Neural cell (in vitro differentiated cells): Measurements from ENCODE around the gene ANKFN1. TPM values are rescaled to one million over a fixed set of nuclear protein-coding genes. Genes with fewer than 3 reads are reported as not detected.

Source experiments
- H2AFZ ChIP-seq: fragments of 200-600, 300-800 bp; sonication (generic), shearing (Covaris generic); 2 replicates; pipeline ENCODE4 v1.6.0; 2014; ENCODE audit warnings: low read depth, mild to moderate bottlenecking, antibody characterized with exemption, low read length, moderate library complexity
- H3F3A ChIP-seq: fragments of 200-600 bp; shearing (Covaris generic); 2 replicates; pipeline ENCODE4 v1.6.1; 2016; ENCODE audit warnings: mild to moderate bottlenecking, moderate library complexity, mixed read lengths, antibody characterized with exemption, low read length; ENCODE audit not compliant: insufficient read depth, poor library complexity, severe bottlenecking
- H3K27ac ChIP-seq: fragments of 200-600, 300-800 bp; sonication (generic), shearing (Covaris generic); 2 replicates; pipeline ENCODE4 v1.5.1; 2014; ENCODE audit warnings: mild to moderate bottlenecking, low read length, moderate library complexity
- H3K27me3 ChIP-seq: fragments of 300-800, 200-600 bp; sonication (generic), shearing (Covaris generic); 2 replicates; pipeline ENCODE4 v1.6.0; 2014; ENCODE audit warnings: mild to moderate bottlenecking, low read depth, low read length, moderate library complexity; ENCODE audit not compliant: insufficient read depth
- H3K36me3 ChIP-seq: fragments of 300-800, 200-600 bp; sonication (generic), shearing (Covaris generic); 2 replicates; pipeline ENCODE4 v1.5.1; 2014; ENCODE audit warnings: mild to moderate bottlenecking, antibody characterized with exemption, low read length, moderate library complexity; ENCODE audit not compliant: insufficient read depth
- H3K4me2 ChIP-seq: fragments of 300-800, 200-600 bp; sonication (generic), shearing (Covaris generic); 2 replicates; pipeline ENCODE4 v1.6.0; 2014; ENCODE audit warnings: mild to moderate bottlenecking, low read length
- H3K4me3 ChIP-seq: fragments of 300-800, 200-600 bp; sonication (generic), shearing (Covaris generic); 2 replicates; pipeline ENCODE4 v1.5.1; 2014; ENCODE audit warnings: mild to moderate bottlenecking, low read length, moderate library complexity
- H3K79me2 ChIP-seq: fragments of 200-600 bp; shearing (Covaris generic); replicated peaks from 2 replicates; pipeline ENCODE4 v1.6.0; 2014; ENCODE audit warnings: mild to moderate bottlenecking, low read length, moderate library complexity; ENCODE audit not compliant: insufficient read depth
- H3K9ac ChIP-seq: fragments of 300-800, 200-600 bp; sonication (generic), shearing (Covaris generic); 2 replicates; pipeline ENCODE4 v1.6.1; 2016; ENCODE audit warnings: mild to moderate bottlenecking, low read length, mixed read lengths
- H3K9me2 ChIP-seq: fragments of 200-600 bp; shearing (Covaris generic); 2 replicates; pipeline ENCODE4 v1.6.1; 2016; ENCODE audit warnings: mild to moderate bottlenecking, low read length, mixed read lengths; ENCODE audit not compliant: insufficient read depth
- H3K9me3 ChIP-seq: fragments of 200-600, 300-800 bp; sonication (generic), shearing (Covaris generic); 2 replicates; pipeline ENCODE4 v1.6.1; 2016; ENCODE audit warnings: mild to moderate bottlenecking, mixed run types, low read length, moderate library complexity, mixed read lengths
- H4K20me1 ChIP-seq: fragments of 200-600 bp; shearing (Covaris generic); 2 replicates; pipeline ENCODE4 v1.6.1; 2016; ENCODE audit warnings: mild to moderate bottlenecking, mixed run types; ENCODE audit not compliant: insufficient read depth
- CTCF ChIP-seq: fragments of 450-650 bp; IDR thresholded peaks from 2 replicates; pipeline ENCODE4 v1.5.1; 2014; ENCODE audit warnings: antibody characterized with exemption, mild to moderate bottlenecking, moderate library complexity; ENCODE audit not compliant: poor library complexity, severe bottlenecking
- EP300 ChIP-seq: fragments of 450-650 bp; conservative IDR thresholded peaks from 2 replicates; pipeline ENCODE4 v1.6.1; 2014; ENCODE audit warnings: antibody characterized with exemption, mild to moderate bottlenecking, moderate library complexity; ENCODE audit not compliant: poor library complexity, severe bottlenecking
- EZH2 ChIP-seq: fragments of 200-600, 300-800 bp; shearing (Covaris generic), sonication (generic); IDR thresholded peaks from 2 replicates; pipeline ENCODE4 v1.6.1; 2014; ENCODE audit warnings: antibody characterized with exemption, low read length, borderline replicate concordance, mild to moderate bottlenecking; ENCODE audit not compliant: insufficient read depth, poor library complexity, severe bottlenecking
- MXI1 ChIP-seq: fragments of 450-650 bp; conservative IDR thresholded peaks from 2 replicates; pipeline ENCODE4 v1.6.1; 2014; ENCODE audit warnings: antibody characterized with exemption, mild to moderate bottlenecking; ENCODE audit not compliant: poor library complexity, severe bottlenecking
- POLR2AphosphoS5 ChIP-seq: IDR thresholded peaks from 2 replicates; pipeline ENCODE4 v1.6.1; 2012
- RAD21 ChIP-seq: fragments of 450-650 bp; conservative IDR thresholded peaks from 2 replicates; pipeline ENCODE4 v1.6.1; 2014; ENCODE audit warnings: antibody characterized with exemption, mild to moderate bottlenecking, moderate library complexity
- REST ChIP-seq: IDR thresholded peaks from 2 replicates; pipeline ENCODE4 v1.6.1; 2012; ENCODE audit warnings: borderline replicate concordance
- SMC3 ChIP-seq: fragments of 450-650 bp; conservative IDR thresholded peaks from 2 replicates; pipeline ENCODE4 v1.6.1; 2014; ENCODE audit warnings: antibody characterized with exemption, mild to moderate bottlenecking, moderate library complexity; ENCODE audit not compliant: poor library complexity
- TAF1 ChIP-seq: IDR thresholded peaks from 2 replicates; pipeline ENCODE4 v1.6.1; 2012; ENCODE audit warnings: low read depth
- polyA plus RNA-seq: library from polyadenylated mRNA; depleted of rRNA; stranded (reverse); fragments of >200 nt; gene quantifications from 2 replicates; pipeline ENCODE4 v1.2.3, GENCODE V29; 2014

The ANKFN1 gene
- polyA plus RNA-seq, 1 donor from 2014 or later, result 0.14 TPM

- no peak for TF ChIP-seq SMC3
- no peak for TF ChIP-seq TAF1
- H3F3A ChIP-seq, result no peaks in the 10 kb centered on the region
- no peak overlapping the region for H3K4me3 ChIP-seq
- H3K9ac ChIP-seq, result no peak overlapping the region
- no peaks in the 10 kb centered on the region for H3K9me2 ChIP-seq
- no peaks in the 10 kb centered on the region for H3K79me2 ChIP-seq
- no peak overlapping the region for H3K27ac ChIP-seq
- no peak overlapping the region for H2AFZ ChIP-seq
- H3K9me3 ChIP-seq, result no peaks in the 10 kb centered on the region
- H3K36me3 ChIP-seq, result no peaks in the 10 kb centered on the region
- no peak overlapping the region for H3K4me2 ChIP-seq
- no peaks in the 10 kb centered on the region for H4K20me1 ChIP-seq
- H3K27me3 ChIP-seq, result no peaks in the 10 kb centered on the region
These were observed 239.9 kb downstream of the ANKFN1 start for GRCh38 chr17:56393156-56393555.

GRCh38 chr17:56395787-56396186 lies 242.5 kb downstream of the ANKFN1 start:
- Histone ChIP-seq H3K27me3 (no peaks in the 10 kb centered on the region), H3K36me3 (no peaks in the 10 kb centered on the region), H3K4me3 (no peak overlapping the region), H3K4me2 (no peak overlapping the region), H3K27ac (no peak overlapping the region), H3K9me3 (no peaks in the 10 kb centered on the region), H4K20me1 (no peaks in the 10 kb centered on the region), H3K9ac (no peak overlapping the region), H3F3A (no peaks in the 10 kb centered on the region), H3K9me2 (no peaks in the 10 kb centered on the region), H2AFZ (no peak overlapping the region), H3K79me2 (no peaks in the 10 kb centered on the region)
- no peak for TF ChIP-seq EP300
- TF ChIP-seq TAF1, result no peak
- TF ChIP-seq REST, result no peak
- TF ChIP-seq MXI1, result no peak
- TF ChIP-seq EZH2, result no peak
- no peak for TF ChIP-seq SMC3
- no peak for TF ChIP-seq POLR2AphosphoS5
- TF ChIP-seq CTCF, result no peak
- no peak for TF ChIP-seq RAD21

- Histone ChIP-seq H3K79me2 (no peaks in the 10 kb centered on the region), H3K4me2 (no peak overlapping the region), H3K27ac (no peak overlapping the region), H3K9me2 (no peaks in the 10 kb centered on the region), H4K20me1 (no peaks in the 10 kb centered on the region), H3K4me3 (no peak overlapping the region), H3K27me3 (no peaks in the 10 kb centered on the region), H3K36me3 (no peaks in the 10 kb centered on the region), H3K9me3 (no peaks in the 10 kb centered on the region), H3K9ac (no peak overlapping the region), H2AFZ (no peak overlapping the region), H3F3A (no peaks in the 10 kb centered on the region)
- TF ChIP-seq RAD21, result no peak
- no peak for TF ChIP-seq CTCF
- no peak for TF ChIP-seq SMC3
- no peak for TF ChIP-seq EZH2
- TF ChIP-seq REST, result no peak
- TF ChIP-seq POLR2AphosphoS5, result no peak
- no peak for TF ChIP-seq TAF1
- TF ChIP-seq MXI1, result no peak
- TF ChIP-seq EP300, result no peak
These were observed 253.8 kb downstream of the ANKFN1 start for GRCh38 chr17:56407086-56407485.
